Measurements from ENCODE around the gene SLC22A2. TPM values are rescaled to one million over a fixed set of nuclear protein-coding genes. Genes with fewer than 3 reads are reported as not detected.

Gene SLC22A2
- total and polyA plus RNA-seq, 2 of the 13 experiments (the other 11 are each of a cell fraction or from before 2014, with no cell fraction given) = not detected

DNA sequence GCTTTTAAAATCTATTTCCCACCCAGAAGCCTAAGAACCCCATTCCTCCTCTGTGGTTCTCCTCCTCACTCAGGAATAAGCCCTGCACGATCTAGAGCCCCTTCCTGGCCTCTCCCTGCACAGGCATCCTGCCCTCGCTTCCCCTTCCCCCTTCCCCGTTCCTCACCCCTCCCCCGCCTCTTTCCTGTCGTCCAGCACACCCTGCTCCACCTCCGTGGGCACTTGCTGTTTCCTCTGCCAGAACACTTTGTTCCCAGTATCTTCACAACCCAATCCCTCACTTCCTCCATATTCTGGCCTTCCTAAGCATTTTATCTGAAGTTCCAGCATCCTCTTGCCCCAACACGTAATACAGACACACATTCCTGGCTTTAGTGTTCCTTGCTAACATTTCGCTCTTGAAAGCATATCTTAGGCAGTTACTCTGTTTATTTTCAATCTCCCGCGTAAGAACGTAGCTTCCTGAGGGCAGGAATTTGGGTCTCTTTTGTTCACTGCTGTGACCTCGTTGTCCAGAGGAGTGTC lies 20.2 kb upstream of the SLC22A2 start (continued):
- TF ChIP-seq, protein P1, sequence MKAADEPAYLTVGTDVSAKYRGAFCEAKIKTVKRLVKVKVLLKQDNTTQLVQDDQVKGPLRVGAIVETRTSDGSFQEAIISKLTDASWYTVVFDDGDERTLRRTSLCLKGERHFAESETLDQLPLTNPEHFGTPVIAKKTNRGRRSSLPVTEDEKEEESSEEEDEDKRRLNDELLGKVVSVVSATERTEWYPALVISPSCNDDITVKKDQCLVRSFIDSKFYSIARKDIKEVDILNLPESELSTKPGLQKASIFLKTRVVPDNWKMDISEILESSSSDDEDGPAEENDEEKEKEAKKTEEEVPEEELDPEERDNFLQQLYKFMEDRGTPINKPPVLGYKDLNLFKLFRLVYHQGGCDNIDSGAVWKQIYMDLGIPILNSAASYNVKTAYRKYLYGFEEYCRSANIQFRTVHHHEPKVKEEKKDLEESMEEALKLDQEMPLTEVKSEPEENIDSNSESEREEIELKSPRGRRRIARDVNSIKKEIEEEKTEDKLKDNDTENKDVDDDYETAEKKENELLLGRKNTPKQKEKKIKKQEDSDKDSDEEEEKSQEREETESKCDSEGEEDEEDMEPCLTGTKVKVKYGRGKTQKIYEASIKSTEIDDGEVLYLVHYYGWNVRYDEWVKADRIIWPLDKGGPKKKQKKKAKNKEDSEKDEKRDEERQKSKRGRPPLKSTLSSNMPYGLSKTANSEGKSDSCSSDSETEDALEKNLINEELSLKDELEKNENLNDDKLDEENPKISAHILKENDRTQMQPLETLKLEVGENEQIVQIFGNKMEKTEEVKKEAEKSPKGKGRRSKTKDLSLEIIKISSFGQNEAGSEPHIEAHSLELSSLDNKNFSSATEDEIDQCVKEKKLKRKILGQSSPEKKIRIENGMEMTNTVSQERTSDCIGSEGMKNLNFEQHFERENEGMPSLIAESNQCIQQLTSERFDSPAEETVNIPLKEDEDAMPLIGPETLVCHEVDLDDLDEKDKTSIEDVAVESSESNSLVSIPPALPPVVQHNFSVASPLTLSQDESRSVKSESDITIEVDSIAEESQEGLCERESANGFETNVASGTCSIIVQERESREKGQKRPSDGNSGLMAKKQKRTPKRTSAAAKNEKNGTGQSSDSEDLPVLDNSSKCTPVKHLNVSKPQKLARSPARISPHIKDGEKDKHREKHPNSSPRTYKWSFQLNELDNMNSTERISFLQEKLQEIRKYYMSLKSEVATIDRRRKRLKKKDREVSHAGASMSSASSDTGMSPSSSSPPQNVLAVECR (CRISPR knock-in tag; IDR thresholded peaks at IDR 0.05; ENCODE audit: borderline replicate concordance) = no peak
- TF ChIP-seq ZNF253 (CRISPR knock-in tag; IDR thresholded peaks at IDR 0.05; ENCODE audit: borderline replicate concordance) (no peak), RCOR2 (CRISPR knock-in tag; IDR thresholded peaks at IDR 0.05) (no peak), SYNCRIP (IDR thresholded peaks at IDR 0.05; ENCODE audit: insufficient read depth, low read depth, low read length) (no peak), EEA1 (CRISPR knock-in tag; IDR thresholded peaks at IDR 0.05; ENCODE audit: borderline replicate concordance) (no peak), REPIN1 (CRISPR knock-in tag; IDR thresholded peaks at IDR 0.05; ENCODE audit: borderline replicate concordance, low read depth) (no peak), ZNF660 (CRISPR knock-in tag; IDR thresholded peaks at IDR 0.05; ENCODE audit: borderline replicate concordance, low read depth) (no peak)
- TF ChIP-seq, protein P2, sequence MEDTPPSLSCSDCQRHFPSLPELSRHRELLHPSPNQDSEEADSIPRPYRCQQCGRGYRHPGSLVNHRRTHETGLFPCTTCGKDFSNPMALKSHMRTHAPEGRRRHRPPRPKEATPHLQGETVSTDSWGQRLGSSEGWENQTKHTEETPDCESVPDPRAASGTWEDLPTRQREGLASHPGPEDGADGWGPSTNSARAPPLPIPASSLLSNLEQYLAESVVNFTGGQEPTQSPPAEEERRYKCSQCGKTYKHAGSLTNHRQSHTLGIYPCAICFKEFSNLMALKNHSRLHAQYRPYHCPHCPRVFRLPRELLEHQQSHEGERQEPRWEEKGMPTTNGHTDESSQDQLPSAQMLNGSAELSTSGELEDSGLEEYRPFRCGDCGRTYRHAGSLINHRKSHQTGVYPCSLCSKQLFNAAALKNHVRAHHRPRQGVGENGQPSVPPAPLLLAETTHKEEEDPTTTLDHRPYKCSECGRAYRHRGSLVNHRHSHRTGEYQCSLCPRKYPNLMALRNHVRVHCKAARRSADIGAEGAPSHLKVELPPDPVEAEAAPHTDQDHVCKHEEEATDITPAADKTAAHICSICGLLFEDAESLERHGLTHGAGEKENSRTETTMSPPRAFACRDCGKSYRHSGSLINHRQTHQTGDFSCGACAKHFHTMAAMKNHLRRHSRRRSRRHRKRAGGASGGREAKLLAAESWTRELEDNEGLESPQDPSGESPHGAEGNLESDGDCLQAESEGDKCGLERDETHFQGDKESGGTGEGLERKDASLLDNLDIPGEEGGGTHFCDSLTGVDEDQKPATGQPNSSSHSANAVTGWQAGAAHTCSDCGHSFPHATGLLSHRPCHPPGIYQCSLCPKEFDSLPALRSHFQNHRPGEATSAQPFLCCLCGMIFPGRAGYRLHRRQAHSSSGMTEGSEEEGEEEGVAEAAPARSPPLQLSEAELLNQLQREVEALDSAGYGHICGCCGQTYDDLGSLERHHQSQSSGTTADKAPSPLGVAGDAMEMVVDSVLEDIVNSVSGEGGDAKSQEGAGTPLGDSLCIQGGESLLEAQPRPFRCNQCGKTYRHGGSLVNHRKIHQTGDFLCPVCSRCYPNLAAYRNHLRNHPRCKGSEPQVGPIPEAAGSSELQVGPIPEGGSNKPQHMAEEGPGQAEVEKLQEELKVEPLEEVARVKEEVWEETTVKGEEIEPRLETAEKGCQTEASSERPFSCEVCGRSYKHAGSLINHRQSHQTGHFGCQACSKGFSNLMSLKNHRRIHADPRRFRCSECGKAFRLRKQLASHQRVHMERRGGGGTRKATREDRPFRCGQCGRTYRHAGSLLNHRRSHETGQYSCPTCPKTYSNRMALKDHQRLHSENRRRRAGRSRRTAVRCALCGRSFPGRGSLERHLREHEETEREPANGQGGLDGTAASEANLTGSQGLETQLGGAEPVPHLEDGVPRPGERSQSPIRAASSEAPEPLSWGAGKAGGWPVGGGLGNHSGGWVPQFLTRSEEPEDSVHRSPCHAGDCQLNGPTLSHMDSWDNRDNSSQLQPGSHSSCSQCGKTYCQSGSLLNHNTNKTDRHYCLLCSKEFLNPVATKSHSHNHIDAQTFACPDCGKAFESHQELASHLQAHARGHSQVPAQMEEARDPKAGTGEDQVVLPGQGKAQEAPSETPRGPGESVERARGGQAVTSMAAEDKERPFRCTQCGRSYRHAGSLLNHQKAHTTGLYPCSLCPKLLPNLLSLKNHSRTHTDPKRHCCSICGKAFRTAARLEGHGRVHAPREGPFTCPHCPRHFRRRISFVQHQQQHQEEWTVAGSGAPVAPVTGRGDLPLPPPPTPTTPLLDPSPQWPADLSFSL (CRISPR knock-in tag; IDR thresholded peaks at IDR 0.05) = no peak
- TF ChIP-seq, protein P3, sequence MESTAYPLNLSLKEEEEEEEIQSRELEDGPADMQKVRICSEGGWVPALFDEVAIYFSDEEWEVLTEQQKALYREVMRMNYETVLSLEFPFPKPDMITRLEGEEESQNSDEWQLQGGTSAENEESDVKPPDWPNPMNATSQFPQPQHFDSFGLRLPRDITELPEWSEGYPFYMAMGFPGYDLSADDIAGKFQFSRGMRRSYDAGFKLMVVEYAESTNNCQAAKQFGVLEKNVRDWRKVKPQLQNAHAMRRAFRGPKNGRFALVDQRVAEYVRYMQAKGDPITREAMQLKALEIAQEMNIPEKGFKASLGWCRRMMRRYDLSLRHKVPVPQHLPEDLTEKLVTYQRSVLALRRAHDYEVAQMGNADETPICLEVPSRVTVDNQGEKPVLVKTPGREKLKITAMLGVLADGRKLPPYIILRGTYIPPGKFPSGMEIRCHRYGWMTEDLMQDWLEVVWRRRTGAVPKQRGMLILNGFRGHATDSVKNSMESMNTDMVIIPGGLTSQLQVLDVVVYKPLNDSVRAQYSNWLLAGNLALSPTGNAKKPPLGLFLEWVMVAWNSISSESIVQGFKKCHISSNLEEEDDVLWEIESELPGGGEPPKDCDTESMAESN (CRISPR knock-in tag; conservative IDR thresholded peaks at IDR 0.05) = no peak

Measured in HepG2 (cell line).